HUES64 (cell line): ENCODE results near the gene MCTP2.

Experiments used
- H3K27ac ChIP-seq: 2 replicates; pipeline ENCODE4 v1.7.0; 2013; ENCODE audit warnings: low read depth, low read length, inconsistent platforms
- H3K27me3 ChIP-seq: 2 replicates; pipeline ENCODE4 v1.6.1; 2013; ENCODE audit warnings: mild to moderate bottlenecking, low read length; ENCODE audit not compliant: insufficient read depth
- H3K36me3 ChIP-seq: 2 replicates; pipeline ENCODE4 v1.6.1; 2013; ENCODE audit warnings: mild to moderate bottlenecking, low read length; ENCODE audit not compliant: insufficient read depth
- H3K4me1 ChIP-seq: 2 replicates; pipeline ENCODE4 v1.6.1; 2013; ENCODE audit warnings: mild to moderate bottlenecking, low read length, moderate library complexity; ENCODE audit not compliant: insufficient read depth
- H3K4me3 ChIP-seq: 2 replicates; pipeline ENCODE4 v1.5.1; 2013; ENCODE audit warnings: mild to moderate bottlenecking, low read length, moderate library complexity
- H3K9ac ChIP-seq: 2 replicates; pipeline ENCODE4 v1.6.1; 2013; ENCODE audit warnings: mild to moderate bottlenecking, low read depth, low read length
- H3K9me3 ChIP-seq: 2 replicates; pipeline ENCODE4 v1.6.1; 2013; ENCODE audit warnings: low read depth, low read length; ENCODE audit not compliant: insufficient read depth
- WGBS: fragments of 150-250, 120-280 bp; methylation state at CpG from one replicate; pipeline ENCODE4 v1.1.7; 2013; ENCODE audit warnings: missing lambda C conversion rate; 5-methylcytosine and 5-hydroxymethylcytosine counted together

The MCTP2 gene

GRCh38 chr15:94417501-94418293, 186.3 kb downstream of the MCTP2 start:
- Histone ChIP-seq H3K4me1 (0 out of 2 replicates have a peak, but pooled peaks cover 6% of the 10 kb centered on the region), H3K9ac (no peak overlapping the region), H3K27ac (no peak overlapping the region), H3K9me3 (peaks cover 3% of the 10 kb centered on the region; the same call in 1 of the 2 replicates), H3K36me3 (no peaks in the 10 kb centered on the region), H3K4me3 (no peak overlapping the region), H3K27me3 (no peaks in the 10 kb centered on the region)
- 97% methylated on average over 12 of the region's 12 CpGs for WGBS

- Histone ChIP-seq H3K36me3 (no peaks in the 10 kb centered on the region), H3K9ac (no peak overlapping the region), H3K9me3 (peaks cover 3% of the 10 kb centered on the region; the same call in 1 of the 2 replicates), H3K27ac (no peak overlapping the region), H3K4me3 (no peak overlapping the region), H3K4me1 (no peaks in the 10 kb centered on the region), H3K27me3 (no peaks in the 10 kb centered on the region)
- 100% methylated on average over 1 of the region's 1 CpG for whole genome bisulfite sequencing
These were observed 190.3 kb downstream of the MCTP2 start for GRCh38 chr15:94421706-94422105.

GRCh38 chr15:94432279-94432678, 200.9 kb downstream of the MCTP2 start:
- no peaks in the 10 kb centered on the region for H3K36me3 ChIP-seq
- no peak overlapping the region for H3K9ac ChIP-seq
- no peaks in the 10 kb centered on the region for H3K9me3 ChIP-seq
- H3K27me3 ChIP-seq: no peaks in the 10 kb centered on the region
- H3K4me3 ChIP-seq: no peak overlapping the region
- no CpG with 5 or more reads among the region's 1 CpG for WGBS
- H3K27ac ChIP-seq: no peak overlapping the region
- no peaks in the 10 kb centered on the region for H3K4me1 ChIP-seq

GRCh38 chr15:94439158-94439557, 207.8 kb downstream of the MCTP2 start:
- 100% methylated on average over 3 of the region's 3 CpGs for WGBS

GRCh38 chr15:94441760-94442159, 210.4 kb downstream of the MCTP2 start:
- Histone ChIP-seq H3K27ac (no peak overlapping the region), H3K4me1 (peaks cover 11% of the 10 kb centered on the region), H3K36me3 (no peaks in the 10 kb centered on the region), H3K4me3 (no peak overlapping the region), H3K27me3 (no peaks in the 10 kb centered on the region), H3K9ac (no peak overlapping the region), H3K9me3 (no peaks in the 10 kb centered on the region)
- whole genome bisulfite sequencing: 96% methylated on average over 3 of the region's 3 CpGs

More at GRCh38 chr15:94439158-94439557, 207.8 kb downstream of the MCTP2 start:
- peaks cover 11% of the 10 kb centered on the region for H3K4me1 ChIP-seq
- no peaks in the 10 kb centered on the region for H3K36me3 ChIP-seq
- no peak overlapping the region for H3K9ac ChIP-seq
- H3K27me3 ChIP-seq: no peaks in the 10 kb centered on the region
- H3K4me3 ChIP-seq: no peak overlapping the region
- H3K9me3 ChIP-seq: no peaks in the 10 kb centered on the region
- H3K27ac ChIP-seq: no peak overlapping the region

- Histone ChIP-seq H3K9me3 (no peaks in the 10 kb centered on the region), H3K27ac (no peak overlapping the region), H3K4me1 (peaks cover 11% of the 10 kb centered on the region), H3K27me3 (no peaks in the 10 kb centered on the region), H3K36me3 (no peaks in the 10 kb centered on the region), H3K4me3 (no peak overlapping the region), H3K9ac (no peak overlapping the region)
- 42% methylated on average over 1 of the region's 1 CpG for WGBS
These were observed 211.1 kb downstream of the MCTP2 start for GRCh38 chr15:94442480-94442879.

GRCh38 chr15:94443186-94443585, 211.8 kb downstream of the MCTP2 start:
- Histone ChIP-seq H3K9ac (no peak overlapping the region), H3K27me3 (no peaks in the 10 kb centered on the region), H3K36me3 (no peaks in the 10 kb centered on the region), H3K9me3 (no peaks in the 10 kb centered on the region), H3K27ac (no peak overlapping the region), H3K4me1 (peaks cover 11% of the 10 kb centered on the region), H3K4me3 (no peak overlapping the region)
- WGBS: 94% methylated on average over 5 of the region's 5 CpGs

GRCh38 chr15:94445566-94446160, 214.3 kb downstream of the MCTP2 start:
- H3K27ac ChIP-seq: no peak overlapping the region
- no peak overlapping the region for H3K9ac ChIP-seq
- H3K27me3 ChIP-seq: no peaks in the 10 kb centered on the region
- H3K9me3 ChIP-seq: no peaks in the 10 kb centered on the region
- WGBS: 95% methylated on average over 7 of the region's 7 CpGs
- no peak overlapping the region for H3K4me3 ChIP-seq
- H3K4me1 ChIP-seq: peaks cover 11% of the 10 kb centered on the region
- no peaks in the 10 kb centered on the region for H3K36me3 ChIP-seq

GRCh38 chr15:94446441-94446840, 215.1 kb downstream of the MCTP2 start:
- H3K27ac ChIP-seq: no peak overlapping the region
- H3K4me3 ChIP-seq: no peak overlapping the region
- H3K36me3 ChIP-seq: no peaks in the 10 kb centered on the region
- no peaks in the 10 kb centered on the region for H3K27me3 ChIP-seq
- no peak overlapping the region for H3K9ac ChIP-seq
- no peaks in the 10 kb centered on the region for H3K9me3 ChIP-seq
- peaks cover 11% of the 10 kb centered on the region for H3K4me1 ChIP-seq

GRCh38 chr15:94451466-94451865, 220.1 kb downstream of the MCTP2 start:
- no peaks in the 10 kb centered on the region for H3K27me3 ChIP-seq
- H3K9ac ChIP-seq: no peak overlapping the region
- H3K27ac ChIP-seq: no peak overlapping the region
- H3K36me3 ChIP-seq: no peaks in the 10 kb centered on the region
- 92% methylated on average over 1 of the region's 1 CpG for whole genome bisulfite sequencing
- H3K9me3 ChIP-seq: no peaks in the 10 kb centered on the region
- H3K4me3 ChIP-seq: no peak overlapping the region
- no peaks in the 10 kb centered on the region for H3K4me1 ChIP-seq

GRCh38 chr15:94453227-94453988, 222.0 kb downstream of the MCTP2 start:
- WGBS: 75% methylated on average over 1 of the region's 1 CpG
- Histone ChIP-seq H3K4me1 (no peaks in the 10 kb centered on the region), H3K36me3 (no peaks in the 10 kb centered on the region), H3K9ac (no peak overlapping the region), H3K4me3 (no peak overlapping the region), H3K27me3 (no peaks in the 10 kb centered on the region), H3K27ac (no peak overlapping the region), H3K9me3 (no peaks in the 10 kb centered on the region)
